ENCODE measurements around the gene ZNF318. TPM values are rescaled to one million over a fixed set of nuclear protein-coding genes. Genes with fewer than 3 reads are reported as not detected.
A peak's percentile ranks its signal among the peaks of the same experiment; 100 is the strongest.
"Not testable (repeated sequence)": the region's sequence is repeated elsewhere in the genome, so short reads cannot be mapped to it uniquely, and the experiment has no call there.

The ZNF318 gene
- total RNA-seq, 1 donor from 2014 or later, result 17.6 TPM

DNA sequence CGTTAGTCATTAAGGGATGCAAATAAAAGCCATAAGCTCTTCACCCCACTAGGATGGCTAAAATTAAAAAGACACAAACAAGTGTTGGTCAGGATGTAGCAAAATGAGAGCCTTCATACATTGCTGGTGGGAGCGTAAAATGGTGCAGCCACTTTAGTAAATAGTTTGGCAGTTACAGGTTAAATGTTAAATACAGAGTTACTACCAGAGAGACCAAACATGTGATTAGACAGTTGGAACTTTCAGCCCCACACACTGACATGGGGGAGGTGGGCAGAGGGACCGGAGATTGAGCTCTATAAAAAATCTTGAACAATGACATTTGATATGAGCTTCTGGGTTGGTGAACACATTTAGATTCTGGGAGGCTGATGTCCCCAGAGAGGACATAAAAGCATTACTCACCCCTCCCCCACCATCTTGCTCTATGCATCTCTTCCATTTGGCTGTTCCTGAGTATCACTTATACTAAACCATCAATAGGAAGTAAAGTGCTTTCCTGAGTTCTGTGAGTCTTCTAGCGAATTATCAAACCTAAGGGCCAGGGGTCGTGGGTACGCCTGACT is 20.4 kb upstream of the ZNF318 start:
- Histone ChIP-seq H3K36me3 (no peaks in the 10 kb centered on the region), H3K27me3 (no peaks in the 10 kb centered on the region), H3K4me2 (no peak overlapping the region), H3K79me2 (ENCODE audit: low read depth) (no peaks in the 10 kb centered on the region), H3K9me3 (ENCODE audit: low read depth) (no peaks in the 10 kb centered on the region), H4K20me1 (ENCODE audit: low read depth) (no peaks in the 10 kb centered on the region), H2AFZ (replicated peaks) (no peak overlapping the region), H3K27ac (no peak overlapping the region), H3K4me1 (peaks cover 8% of the 10 kb centered on the region), H3K9ac (no peak overlapping the region), H3F3A (ENCODE audit: low read depth) (no peaks in the 10 kb centered on the region), H3K4me3 (no peak overlapping the region)
- no peaks in the 10 kb centered on the region for H3K36me3 Mint-ChIP-seq
- no peaks in the 10 kb centered on the region for H3K9me3 Mint-ChIP-seq
- H3K27me3 Mint-ChIP-seq (ENCODE audit: insufficient read depth, low read depth), result peaks cover 7% of the 10 kb centered on the region
- peaks cover 22% of the 10 kb centered on the region for H3K4me1 Mint-ChIP-seq
- H3K4me3 Mint-ChIP-seq, result no peak overlapping the region
- no peak for TF ChIP-seq EZH2 (IDR thresholded peaks at IDR 0.05)
- no peak for TF ChIP-seq EZH2phosphoT487 (IDR thresholded peaks at IDR 0.05)
- no peak for TF ChIP-seq CTCF (IDR thresholded peaks at IDR 0.05)
- H3K27ac Mint-ChIP-seq, result no peak overlapping the region
- no peak for DNase-seq (ENCODE audit: low spot score)

GRCh38 chr6:43386492-43386891 is 17.0 kb upstream of the ZNF318 start:
- H3K9me3 Mint-ChIP-seq, result no peaks in the 10 kb centered on the region

GRCh38 chr6:43383021-43383667 is 13.7 kb upstream of the ZNF318 start:
- H3K27me3 Mint-ChIP-seq (ENCODE audit: insufficient read depth, low read depth), result no peaks in the 10 kb centered on the region
- Histone ChIP-seq H2AFZ (replicated peaks) (no peak overlapping the region), H3K9ac (no peak overlapping the region), H3K27ac (no peak overlapping the region), H3K4me1 (no peaks in the 10 kb centered on the region), H3K9me3 (ENCODE audit: low read depth) (no peaks in the 10 kb centered on the region), H3K4me2 (no peak overlapping the region), H3K4me3 (no peak overlapping the region), H3K36me3 (no peaks in the 10 kb centered on the region), H3F3A (ENCODE audit: low read depth) (no peaks in the 10 kb centered on the region), H3K27me3 (peaks cover 10% of the 10 kb centered on the region), H3K79me2 (ENCODE audit: low read depth) (no peaks in the 10 kb centered on the region), H4K20me1 (ENCODE audit: low read depth) (no peaks in the 10 kb centered on the region)
- no peaks in the 10 kb centered on the region for H3K9me3 Mint-ChIP-seq
- no peaks in the 10 kb centered on the region for H3K4me1 Mint-ChIP-seq
- H3K4me3 Mint-ChIP-seq, result no peak overlapping the region
- TF ChIP-seq EZH2phosphoT487 (IDR thresholded peaks at IDR 0.05) (no peak), CTCF (IDR thresholded peaks at IDR 0.05) (no peak), EZH2 (IDR thresholded peaks at IDR 0.05) (no peak)
- no peak for DNase-seq (ENCODE audit: low spot score)
- no peak overlapping the region for H3K27ac Mint-ChIP-seq
- H3K36me3 Mint-ChIP-seq, result no peaks in the 10 kb centered on the region

More at GRCh38 chr6:43386492-43386891, 17.0 kb upstream of the ZNF318 start:
- H3K27me3 Mint-ChIP-seq (ENCODE audit: insufficient read depth, low read depth), result peaks cover 2% of the 10 kb centered on the region
- TF ChIP-seq CTCF (IDR thresholded peaks at IDR 0.05) (peak; percentile 49), EZH2phosphoT487 (IDR thresholded peaks at IDR 0.05) (no peak)
- Histone ChIP-seq H3K4me3 (no peak overlapping the region), H3K27me3 (no peaks in the 10 kb centered on the region), H3K9me3 (ENCODE audit: low read depth) (no peaks in the 10 kb centered on the region), H3K36me3 (no peaks in the 10 kb centered on the region), H3K4me2 (no peak overlapping the region), H3K79me2 (ENCODE audit: low read depth) (no peaks in the 10 kb centered on the region), H4K20me1 (ENCODE audit: low read depth) (no peaks in the 10 kb centered on the region), H2AFZ (replicated peaks) (no peak overlapping the region), H3K4me1 (peaks cover 2% of the 10 kb centered on the region), H3K9ac (no peak overlapping the region), H3F3A (ENCODE audit: low read depth) (no peaks in the 10 kb centered on the region), H3K27ac (no peak overlapping the region)
- peak; percentile 20 for DNase-seq (ENCODE audit: low spot score)
- H3K36me3 Mint-ChIP-seq, result no peaks in the 10 kb centered on the region
- no peak overlapping the region for H3K27ac Mint-ChIP-seq
- no peak overlapping the region for H3K4me3 Mint-ChIP-seq
- H3K4me1 Mint-ChIP-seq, result peaks cover 12% of the 10 kb centered on the region

- not testable (repeated sequence) for H3K4me1 ChIP-seq; H3K4me3 Mint-ChIP-seq; H3K4me2 ChIP-seq; H3K36me3 ChIP-seq; H3K9me3 ChIP-seq (ENCODE audit: low read depth); H4K20me1 ChIP-seq (ENCODE audit: low read depth); H3F3A ChIP-seq (ENCODE audit: low read depth); H3K4me1 Mint-ChIP-seq; DNase-seq (ENCODE audit: low spot score); H3K4me3 ChIP-seq; H3K27me3 Mint-ChIP-seq (ENCODE audit: insufficient read depth, low read depth); H3K9me3 Mint-ChIP-seq; H3K27ac Mint-ChIP-seq; H2AFZ ChIP-seq (replicated peaks); H3K79me2 ChIP-seq (ENCODE audit: low read depth); H3K9ac ChIP-seq; H3K27ac ChIP-seq; H3K36me3 Mint-ChIP-seq
- peaks cover 10% of the 10 kb centered on the region for H3K27me3 ChIP-seq
Measured at GRCh38 chr6:43380858-43381257, 11.4 kb upstream of the ZNF318 start.

Data from neural progenitor cell (in vitro differentiated cells).